Activated CD8-positive, alpha-beta memory T cell treated with anti-CD3 and anti-CD28 coated beads, Interleukin-2, amount 50 U/mL, for 24 hours (primary cell): ENCODE results near the gene ENTR1.
"Not testable (repeated sequence)": the region's sequence is repeated elsewhere in the genome, so short reads cannot be mapped to it uniquely, and the experiment has no call there.

ENCODE experiments used
- DNase-seq: peaks from one replicate; pipeline ENCODE4 v3.0.0-alpha.2; 2020; ENCODE audit errors: extremely low read depth

The ENTR1 gene

DNA sequence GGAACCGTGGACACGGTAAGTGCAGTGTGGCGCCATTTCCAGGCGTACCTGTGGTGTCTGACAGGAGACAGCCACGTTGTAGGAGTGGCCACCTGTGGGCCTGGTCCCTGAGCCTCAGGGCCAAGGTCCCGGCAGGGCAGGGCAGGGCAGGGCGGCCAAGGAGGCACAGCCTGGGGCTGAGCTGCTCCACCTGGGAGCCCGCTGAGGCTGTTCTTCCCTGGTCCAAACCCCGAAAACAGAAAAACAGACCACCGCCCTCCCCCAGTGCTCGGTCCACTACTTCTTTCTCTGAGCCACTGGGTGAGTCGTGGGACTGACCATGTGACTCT is 8.6 kb upstream of the ENTR1 start:
- no peak for DNase-seq

DNA sequence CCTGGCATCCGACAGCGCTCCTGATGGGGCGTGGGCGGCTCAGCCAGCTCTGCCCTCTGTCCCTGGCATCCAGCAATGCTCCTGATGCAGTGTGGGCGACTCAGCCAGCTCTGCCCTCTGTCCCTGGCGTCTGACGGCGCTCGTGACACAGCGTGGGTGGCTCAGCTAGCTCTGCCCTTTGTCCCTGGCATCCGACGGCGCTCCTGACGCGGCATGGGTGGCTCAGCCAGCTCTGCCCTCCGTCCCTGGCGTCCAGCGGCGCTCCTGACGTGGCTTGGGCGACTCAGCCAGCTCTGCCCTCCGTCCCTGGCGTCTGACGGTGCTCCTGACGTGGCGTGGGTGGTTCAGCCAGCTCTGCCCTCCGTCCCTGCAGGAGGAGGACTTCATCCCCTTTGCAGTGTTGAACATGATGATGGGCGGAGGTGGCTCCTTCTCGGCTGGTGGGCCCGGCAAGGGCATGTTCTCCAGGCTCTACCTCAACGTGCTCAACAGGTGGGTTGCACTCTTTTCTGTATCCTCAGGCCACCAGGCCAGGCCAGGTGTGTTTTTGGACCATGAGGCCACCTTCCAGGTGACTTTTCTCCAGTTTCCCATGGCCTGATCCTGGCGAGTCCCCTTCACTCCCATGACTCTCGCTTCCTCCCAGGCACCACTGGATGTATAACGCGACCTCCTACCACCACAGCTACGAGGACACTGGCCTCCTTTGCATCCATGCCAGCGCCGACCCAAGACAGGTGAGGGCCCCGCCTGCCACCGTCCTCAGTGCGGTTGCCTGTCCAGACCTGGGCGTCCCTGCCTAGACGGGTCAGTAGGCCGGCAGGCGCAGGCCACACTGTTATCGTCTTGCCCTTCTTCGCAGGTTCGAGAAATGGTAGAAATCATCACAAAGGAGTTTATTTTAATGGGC is 8.0 kb upstream of the ENTR1 start:
- DNase-seq, result no peak

DNA sequence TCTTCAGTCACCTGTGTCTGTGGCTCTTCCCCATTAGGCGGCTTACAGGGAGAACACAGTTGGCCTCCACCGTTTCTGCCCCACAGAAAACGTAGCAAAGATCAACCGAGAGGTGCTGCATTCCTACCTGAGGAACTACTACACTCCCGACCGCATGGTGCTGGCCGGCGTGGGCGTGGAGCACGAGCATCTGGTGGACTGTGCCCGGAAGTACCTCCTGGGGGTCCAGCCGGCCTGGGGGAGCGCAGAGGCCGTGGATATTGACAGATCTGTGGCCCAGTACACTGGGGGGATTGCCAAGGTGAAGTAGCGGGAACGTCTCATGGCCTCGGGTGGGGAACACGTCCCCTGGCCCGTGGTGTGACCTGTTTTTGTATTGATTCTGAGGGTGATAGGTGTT is 6.5 kb upstream of the ENTR1 start:
- DNase-seq, result no peak

DNA sequence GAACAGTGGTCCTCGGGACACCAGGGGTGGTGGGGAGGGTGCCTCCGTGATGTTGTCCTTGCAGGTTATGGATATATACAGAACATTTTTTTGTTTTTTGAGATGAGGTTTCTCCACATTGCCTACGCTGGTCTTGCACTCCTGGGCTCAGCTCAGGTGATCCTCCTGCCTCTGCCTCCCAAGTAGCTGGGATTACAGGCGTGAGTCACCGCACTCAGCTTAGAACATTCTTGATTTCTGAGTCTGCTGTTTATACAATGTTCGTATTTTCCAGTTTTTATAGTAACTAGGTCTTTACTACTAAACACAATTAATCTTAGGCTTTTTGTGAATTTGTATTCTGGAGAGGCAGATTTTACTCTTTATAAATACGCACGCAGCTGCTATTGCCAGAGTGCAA is 6.0 kb upstream of the ENTR1 start:
- no peak for DNase-seq

DNA sequence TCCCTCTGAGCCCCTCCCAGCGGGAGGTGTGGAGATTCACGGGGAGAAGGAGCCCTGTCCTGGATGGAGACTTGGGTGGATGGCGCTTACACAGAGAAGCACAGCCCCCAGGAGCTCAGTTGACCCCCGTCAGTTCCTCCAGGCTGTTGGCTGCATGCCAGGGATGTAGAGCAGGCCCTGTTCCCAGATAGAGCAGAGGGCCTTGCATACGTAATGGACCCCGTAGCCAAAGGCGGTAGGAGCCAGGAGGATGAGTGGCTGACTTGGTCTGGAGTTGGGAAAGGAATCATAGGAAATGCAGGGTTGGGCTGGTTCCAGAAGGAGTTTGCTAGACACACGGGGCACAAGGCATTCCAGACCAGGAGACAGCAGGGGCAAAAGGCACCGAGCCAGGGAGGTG is 2.5 kb upstream of the ENTR1 start:
- no peak for DNase-seq

DNA sequence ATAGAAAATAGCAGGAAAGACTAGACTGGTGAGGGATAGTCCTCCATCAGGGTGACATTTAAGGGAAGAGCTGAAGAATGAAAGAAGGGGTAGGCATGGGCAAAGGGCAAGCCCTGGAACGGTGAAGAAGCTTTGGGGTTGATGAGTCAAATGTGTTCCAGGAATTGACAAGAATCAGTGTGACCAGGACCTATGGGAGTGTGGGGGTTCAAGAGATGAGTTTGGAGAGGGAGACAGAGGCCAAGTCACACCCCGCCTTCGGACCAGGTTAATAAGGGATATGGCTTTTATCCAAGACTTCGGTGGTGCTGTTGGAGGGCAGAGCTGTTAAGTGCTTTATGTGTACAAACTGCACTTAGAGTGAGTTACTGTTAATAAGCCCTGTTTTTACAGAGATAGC is 964 bp upstream of the ENTR1 start:
- no peak for DNase-seq

DNA sequence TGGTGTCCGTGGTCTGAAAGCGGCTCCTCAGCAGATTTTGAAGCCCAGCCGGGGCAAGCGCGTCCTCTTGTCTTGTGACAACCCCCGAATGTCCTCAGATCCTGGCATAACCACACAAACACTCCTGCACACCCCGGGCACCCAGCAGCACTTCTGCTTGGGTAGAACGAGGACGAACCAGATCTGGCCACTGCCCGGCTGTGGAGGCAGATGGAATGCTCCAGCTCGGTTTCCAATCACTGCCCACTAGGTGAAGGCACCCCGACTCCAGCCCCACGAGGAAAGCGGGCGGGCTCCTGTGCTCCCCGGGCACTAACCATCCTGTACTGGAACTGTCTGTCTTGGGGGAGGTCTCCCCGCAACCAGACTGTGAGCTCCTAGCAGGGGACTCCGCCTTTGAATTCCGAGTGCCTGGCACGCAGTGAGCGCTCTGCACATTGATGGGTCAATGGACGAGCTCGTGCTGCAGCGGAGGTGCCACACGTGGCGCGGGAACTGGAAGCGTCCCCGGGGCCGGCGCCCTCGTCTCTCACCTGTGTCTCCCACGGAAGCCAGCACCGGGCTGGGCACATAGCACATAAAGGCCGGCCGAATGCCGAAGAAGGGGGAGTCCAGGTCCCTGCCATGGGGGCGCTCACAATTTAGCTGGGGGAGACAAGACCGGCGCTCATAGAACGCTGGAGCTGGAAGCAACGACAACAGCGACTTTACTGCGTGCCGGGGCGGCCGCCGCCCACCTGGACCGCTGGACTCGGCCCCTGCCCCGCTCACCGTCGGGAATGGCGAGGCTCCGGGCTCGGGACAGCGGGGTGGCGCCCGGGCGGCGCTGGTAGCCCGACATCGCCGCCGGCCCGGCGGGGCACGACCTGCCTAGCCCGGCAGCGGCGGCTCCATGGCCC is 608 bp downstream of the ENTR1 start:
- no peak for DNase-seq

DNA sequence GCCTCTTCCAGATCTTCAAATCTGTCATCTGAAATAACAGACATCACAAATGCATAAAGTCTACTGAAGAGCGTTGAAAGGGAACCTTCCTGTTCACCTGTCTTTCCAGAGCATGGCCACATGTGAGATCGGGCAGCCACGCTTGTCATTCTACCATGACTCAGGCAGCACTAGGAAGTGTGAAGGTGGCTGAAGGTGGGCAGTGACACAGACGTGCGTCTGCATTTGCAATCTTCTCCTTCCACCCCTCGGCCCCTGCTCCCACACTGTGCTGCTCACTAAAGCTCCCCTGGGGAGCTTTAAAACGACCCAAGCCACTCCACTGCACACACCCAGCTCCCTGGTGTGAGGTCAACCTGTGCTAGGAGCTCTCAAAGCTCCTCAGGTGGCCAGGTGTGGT is 2.5 kb downstream of the ENTR1 start:
- DNase-seq, result no peak

DNA sequence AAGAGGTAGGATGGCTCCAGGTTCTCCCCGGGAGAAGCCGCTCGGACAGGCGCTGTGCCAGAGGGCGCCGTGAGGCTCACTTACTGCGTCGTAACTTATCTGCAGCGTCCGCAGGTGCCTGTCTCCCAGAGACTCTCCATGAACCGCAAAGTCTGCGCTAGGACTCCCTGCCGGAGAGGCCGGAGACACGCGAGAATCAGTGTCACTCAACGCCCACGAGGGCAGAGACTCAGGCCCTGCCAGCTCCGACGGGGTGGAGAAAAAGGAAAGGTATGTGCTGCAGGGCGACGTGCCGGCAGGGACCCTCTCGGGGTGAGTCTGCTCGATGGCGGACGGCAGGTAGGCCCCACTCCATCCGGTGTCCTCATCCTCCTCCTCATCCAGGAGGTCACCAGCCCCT is 3.4 kb downstream of the ENTR1 start:
- DNase-seq, result not testable (repeated sequence)

DNA sequence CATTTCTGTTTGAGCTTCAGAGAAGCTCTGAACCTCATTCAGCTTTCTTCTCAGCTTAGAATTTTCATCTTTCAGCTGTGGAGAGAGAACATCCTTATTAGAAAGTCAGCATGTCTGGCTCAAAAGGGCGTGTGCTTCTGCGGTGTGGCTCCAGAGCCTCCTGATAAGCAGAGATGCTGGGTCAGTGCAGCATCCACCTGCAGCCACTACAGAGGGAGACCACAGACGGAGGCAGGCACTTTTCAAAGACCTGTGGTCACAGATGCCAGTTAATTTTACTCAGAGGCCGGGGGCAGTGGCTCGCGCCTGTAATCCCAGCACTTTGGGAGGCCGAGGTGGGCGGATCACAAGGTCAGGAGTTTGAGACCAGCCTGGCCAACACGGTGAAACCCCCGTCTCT is 4.5 kb downstream of the ENTR1 start:
- DNase-seq, result not testable (repeated sequence)

DNA sequence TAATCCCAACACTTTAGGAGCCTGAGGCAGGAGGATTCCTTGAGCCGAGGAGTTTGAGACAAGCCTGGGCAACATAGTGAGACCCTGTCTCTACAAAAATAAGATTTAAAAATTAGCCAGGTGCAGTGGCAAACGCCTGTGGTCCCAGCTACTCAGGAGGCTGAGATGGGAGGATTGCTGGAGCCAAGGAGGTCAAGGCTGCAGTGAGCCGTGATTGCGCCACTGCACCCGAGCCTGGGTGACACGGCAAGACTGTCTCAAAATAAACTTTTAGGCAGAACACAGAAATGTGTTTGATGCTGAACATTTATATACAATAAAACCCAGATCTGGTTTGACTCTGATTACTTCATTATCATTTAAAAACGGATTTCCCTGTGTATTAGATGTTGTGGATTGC is 4.9 kb downstream of the ENTR1 start:
- DNase-seq, result no peak

DNA sequence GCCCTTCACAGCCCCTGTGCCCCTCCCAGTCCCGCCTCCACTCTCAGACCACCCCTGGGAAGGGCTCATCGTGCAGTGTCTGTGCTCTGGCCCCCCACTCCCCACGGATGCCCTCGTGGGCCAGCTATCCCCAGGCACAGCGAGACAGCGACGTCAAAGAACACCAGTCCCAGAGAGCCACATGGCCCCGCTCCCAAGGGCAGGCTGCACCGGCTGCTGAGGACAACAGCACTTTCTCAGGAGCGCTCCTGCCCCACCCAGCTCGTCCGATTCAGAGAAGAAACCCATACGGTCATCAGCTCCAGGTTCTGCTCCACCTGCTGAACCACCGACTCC is 5.6 kb downstream of the ENTR1 start:
- DNase-seq, result no peak

DNA sequence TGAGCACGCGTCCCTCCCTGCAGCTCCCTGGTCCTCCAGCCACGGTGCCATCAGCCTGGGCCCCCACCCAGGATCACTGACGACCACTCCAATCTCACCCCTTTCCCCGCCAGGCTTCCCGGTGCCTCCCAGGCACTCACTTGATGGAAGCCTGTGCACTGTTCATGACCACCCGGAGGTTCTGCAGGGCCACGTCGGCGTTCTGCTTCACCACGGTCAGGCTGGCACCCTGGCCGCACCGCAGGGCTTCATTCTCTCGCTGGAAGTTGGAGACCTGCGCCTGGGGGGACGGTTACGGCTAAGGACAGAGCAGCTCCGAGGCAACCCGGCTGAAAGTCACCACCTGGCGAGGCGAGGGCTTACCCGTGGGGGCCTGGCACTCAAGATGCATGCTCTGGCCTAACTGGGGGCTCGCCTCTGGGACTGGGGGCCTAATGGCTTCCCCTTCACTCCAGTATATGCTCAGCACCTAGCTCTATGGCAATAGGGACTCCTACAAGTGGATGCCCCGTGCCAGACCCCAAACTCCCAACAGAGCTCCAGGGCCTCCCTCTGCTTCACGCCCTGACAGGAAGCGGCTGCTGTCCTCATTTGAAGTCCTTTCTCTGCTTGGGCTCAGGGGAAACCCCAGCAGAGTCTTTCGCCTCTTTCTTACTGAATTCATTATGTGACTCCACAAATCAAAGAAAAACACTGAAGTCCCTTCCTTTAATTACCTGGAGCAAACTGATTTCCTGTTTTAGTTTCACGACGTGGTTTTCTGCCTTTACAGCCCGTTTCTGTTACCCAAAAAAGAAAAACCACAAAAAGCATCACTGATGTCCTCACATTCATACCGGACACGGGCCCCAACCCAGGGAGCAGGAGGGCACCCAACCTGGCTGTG is 6.3 kb downstream of the ENTR1 start:
- DNase-seq, result no peak

DNA sequence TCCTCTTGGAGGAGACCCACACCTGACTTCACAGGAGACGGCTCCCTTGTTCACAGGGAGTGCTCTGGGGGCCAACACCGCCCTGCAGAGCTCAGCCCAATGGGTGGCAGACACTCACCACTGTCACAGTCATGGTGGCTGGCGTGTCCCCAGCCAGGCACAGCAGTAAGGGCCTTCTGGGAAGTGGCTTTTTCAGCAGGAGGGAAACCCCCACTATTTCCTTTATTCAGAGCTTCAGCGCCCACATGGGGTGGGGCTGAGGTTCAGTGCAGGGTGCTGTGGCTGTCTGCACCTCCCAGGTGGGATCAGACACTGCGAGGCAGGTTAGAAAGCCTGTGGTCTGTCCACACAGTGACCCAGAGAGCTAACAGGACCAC is 6.9 kb downstream of the ENTR1 start:
- DNase-seq, result no peak

DNA sequence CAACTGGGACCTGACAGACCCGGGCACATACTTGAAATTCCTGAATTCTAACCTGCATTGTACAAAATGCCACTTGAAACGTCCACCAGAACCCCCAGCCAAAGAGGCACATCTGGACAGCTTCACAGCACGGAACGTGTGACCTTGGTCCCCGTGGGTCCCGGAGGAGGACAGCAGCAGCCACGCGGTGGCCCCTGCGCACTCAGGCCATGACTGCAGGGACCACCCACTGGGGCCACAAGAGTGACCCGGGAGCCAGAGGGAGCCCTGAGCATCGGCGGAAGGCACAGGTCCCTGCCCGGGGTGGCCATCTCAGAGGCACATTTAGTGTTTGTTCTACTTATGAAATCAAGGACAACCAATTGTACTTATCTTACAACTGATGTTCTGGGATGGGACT is 8.3 kb downstream of the ENTR1 start:
- no peak for DNase-seq

DNA sequence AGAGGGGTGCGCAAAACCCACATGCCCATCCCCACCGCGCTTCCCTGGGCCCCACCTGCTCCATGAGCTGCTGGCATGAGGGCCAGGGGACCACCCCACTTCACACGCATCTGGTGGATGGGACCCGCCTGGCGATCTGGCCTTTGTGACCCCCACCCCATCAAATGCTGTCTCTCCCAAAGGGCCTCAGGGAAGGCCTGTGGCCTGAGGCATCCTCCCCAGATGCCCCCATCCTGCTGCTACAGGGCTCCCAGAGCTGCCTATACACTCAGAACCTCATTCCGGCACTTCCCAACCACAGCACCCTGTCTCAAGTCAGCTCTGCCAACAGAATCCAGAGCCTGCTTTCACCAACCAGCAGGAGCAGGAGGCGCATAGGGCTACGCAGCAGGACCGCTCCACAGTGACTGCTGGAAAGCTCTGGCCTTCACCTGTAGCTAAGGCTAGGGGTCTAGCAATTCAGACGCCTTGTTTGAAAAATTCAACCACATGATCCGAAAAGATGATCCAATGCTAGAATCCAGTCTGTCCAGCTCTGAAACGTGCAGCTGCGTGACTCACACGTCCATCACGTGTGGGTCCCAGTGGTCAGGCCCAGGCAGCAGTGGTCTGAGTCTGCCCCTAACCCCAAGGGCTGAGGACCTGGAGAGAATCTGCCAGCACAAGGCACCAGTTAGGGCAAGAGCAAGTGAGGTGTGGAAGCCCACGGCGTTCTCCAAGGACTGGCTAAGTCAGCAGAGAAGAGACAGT is 9.1 kb downstream of the ENTR1 start:
- DNase-seq, result no peak

DNA sequence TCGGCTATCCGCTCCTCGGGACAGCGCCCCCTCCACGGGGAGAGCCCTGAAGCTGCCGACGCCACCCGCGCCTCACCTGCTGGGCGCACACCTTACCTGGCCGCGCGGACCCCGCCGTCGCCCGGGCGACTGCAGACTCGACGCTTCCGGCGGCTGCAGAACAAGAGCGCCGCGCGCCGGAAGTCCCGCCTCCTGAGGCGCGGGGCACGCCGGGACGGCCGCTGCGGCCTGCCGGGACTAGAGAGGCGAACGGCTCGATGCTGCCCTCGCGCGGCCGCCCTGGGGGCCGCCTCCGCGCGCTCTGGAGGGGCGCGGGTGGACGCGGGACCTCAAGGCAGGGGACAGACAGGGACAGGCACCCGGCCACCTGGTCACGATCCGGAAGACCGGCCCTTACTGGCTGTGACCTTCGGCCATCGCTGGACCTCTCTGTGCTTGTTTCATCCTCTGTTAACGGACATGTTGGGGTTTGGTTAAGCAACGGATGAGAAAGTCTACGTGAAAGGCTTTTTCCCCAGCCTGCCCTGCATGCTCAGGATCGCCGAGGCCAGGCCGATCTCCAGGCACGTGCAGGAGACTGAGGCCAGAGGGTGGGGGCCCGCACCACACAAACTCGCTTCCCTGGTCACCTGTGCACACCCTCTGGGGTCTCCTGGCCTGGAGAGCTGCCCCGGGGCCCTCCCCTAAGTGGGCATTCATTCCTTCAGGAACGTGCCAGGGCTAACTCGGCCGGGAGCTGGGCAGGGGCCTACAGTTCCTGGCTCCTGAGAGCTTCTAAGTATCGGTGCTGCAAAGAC is 10.2 kb downstream of the ENTR1 start, which contains the start of gene SNAPC4:
TSS of gene SNAPC4 (minus strand) at position 133 of the 797 bp plus-strand sequence. CDS start 1,742 bp downstream, outside the sequence.
- no peak for DNase-seq

DNA sequence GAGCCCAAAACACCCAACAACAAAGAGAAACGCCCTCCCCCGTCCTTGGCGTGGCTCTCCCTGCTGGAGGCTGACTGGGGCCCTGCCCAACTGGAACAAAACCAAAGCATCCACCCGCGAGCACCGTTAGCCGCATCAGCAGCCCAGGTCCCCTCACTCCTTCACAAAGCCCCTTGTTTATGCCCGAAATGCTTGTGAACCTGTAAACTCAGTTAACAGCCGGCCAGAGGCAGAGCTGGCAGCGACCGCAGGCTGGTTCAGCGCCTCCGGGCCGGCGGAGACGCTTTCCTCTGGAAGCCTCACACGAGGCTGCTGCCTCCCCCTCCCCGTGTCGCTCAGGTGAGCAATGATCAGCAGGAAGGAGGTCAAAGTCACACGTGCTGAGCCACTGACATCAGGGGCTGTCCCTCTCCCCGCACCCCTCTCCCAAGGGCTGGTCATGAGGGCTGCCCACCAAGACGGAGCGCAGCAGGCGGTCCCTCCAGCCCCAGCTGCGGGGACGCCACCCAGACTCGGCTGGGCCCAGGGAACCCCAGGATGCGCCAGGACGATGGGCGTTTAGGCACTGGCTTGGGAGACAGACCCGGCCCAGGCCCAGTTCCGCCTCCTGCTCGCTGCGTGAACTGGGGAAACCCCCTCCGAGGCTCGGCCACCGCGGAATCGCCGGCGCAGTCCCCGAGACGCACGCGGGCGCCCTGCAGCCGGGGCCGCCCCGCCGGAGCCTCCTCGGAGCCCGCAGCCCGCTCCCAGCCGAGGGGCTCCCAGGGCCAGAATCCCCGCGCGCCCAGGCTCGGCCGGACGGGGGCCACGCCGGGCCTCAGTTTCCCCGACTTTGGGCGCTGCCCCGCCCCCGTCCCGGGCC is 11.0 kb downstream of the ENTR1 start:
- no peak for DNase-seq

DNA sequence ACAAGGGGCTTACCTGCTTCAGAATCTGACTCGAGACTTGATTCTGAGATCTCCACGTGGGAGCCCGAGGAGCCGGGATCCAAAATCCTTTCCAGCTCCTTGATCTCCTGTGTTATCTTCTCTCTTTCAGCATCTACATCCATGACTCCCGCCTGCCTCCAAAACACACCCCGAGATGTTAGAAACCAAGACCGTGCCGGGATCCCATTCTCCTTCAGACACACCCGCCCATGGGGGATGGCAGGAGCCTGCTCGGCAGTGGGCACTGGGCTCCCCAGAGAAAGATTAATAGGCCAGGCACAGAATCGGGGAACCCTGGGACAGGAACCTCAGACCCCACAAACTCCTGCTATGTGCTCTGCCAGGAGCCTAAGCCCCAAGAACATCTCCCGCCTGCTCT is 12.1 kb downstream of the ENTR1 start:
- DNase-seq, result no peak

DNA sequence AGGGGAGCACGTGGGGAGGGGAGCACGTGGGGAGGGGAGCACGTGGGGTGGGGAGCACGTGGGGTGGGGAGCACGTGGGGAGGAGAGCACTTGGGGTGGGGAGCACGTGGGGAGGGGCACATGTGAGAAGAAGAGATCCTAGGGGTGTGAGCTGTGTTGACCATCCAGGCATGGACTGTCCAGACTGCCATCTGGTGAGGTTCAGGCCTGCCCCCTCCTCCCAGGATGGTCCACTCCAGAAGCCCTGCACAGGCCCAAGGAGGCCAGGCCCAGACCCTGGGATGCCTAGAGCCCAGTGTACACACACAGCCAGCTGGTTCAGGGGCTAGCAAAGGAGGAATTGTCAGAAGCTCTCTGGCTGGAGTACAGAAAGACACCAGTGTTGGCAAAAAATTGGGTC is 12.8 kb downstream of the ENTR1 start:
- no peak for DNase-seq
